ENCODE measurements around the gene SEC23B. TPM values are rescaled to one million over a fixed set of nuclear protein-coding genes. Genes with fewer than 3 reads are reported as not detected.

SEC23B gene
- total and polyA plus RNA-seq, 10 of the 15 experiments (the other 5 are each of a cell fraction or from before 2014, with no cell fraction given) = 49.1 to 121 (median 75.6) TPM

- TF ChIP-seq ZNF592 (IDR thresholded peaks at IDR 0.05) (no peak), MXI1 (IDR thresholded peaks at IDR 0.05; ENCODE audit: low read depth, low read length) (peak; percentile 82), CREB1 (IDR thresholded peaks at IDR 0.05; ENCODE audit: low read depth) (peak; percentile 91), EZH2 (IDR thresholded peaks at IDR 0.05; ENCODE audit: borderline replicate concordance, control insufficient read depth, low read depth, low read length) (no peak), E4F1 (IDR thresholded peaks at IDR 0.05; ENCODE audit: borderline replicate concordance, partially characterized antibody) (peak; percentile 85), PAX8 (IDR thresholded peaks at IDR 0.05) (peak; percentile 85), SKIL (IDR thresholded peaks at IDR 0.05; ENCODE audit: low read depth, poor library complexity, severe bottlenecking) (peak; percentile 63), TAF1 (IDR thresholded peaks at IDR 0.05; ENCODE audit: borderline replicate concordance, low read depth, low read length) (peak; percentile 72), NFYB (IDR thresholded peaks at IDR 0.05; ENCODE audit: insufficient read depth, low read depth, low read length) (0 out of 2 replicates have a peak, but pooled peaks have one; percentile 48), IRF4 (IDR thresholded peaks at IDR 0.05; ENCODE audit: low read depth, low read length) (peak; percentile 73; the same call in 1 of the 2 replicates), DPF2 (IDR thresholded peaks at IDR 0.05) (0 out of 2 replicates have a peak, but pooled peaks have one; percentile 47), ATF3 (IDR thresholded peaks at IDR 0.05; ENCODE audit: borderline replicate concordance, extremely low read depth, low read depth, low read length) (no peak), MTA3 (IDR thresholded peaks at IDR 0.05; ENCODE audit: borderline replicate concordance, low read length) (no peak), HDAC6 (IDR thresholded peaks at IDR 0.05; ENCODE audit: unreplicated experiment) (peak; percentile 65), WRNIP1 (IDR thresholded peaks at IDR 0.05; ENCODE audit: borderline replicate concordance, low read depth, low read length) (no peak)
Measured at GRCh38 chr20:18507218-18508191, at the start of gene SEC23B (continued).
